HCT116 (cell line): ENCODE measurements around the gene METTL17.

Source experiments
- CTCF ChIP-seq, 3 experiments: fragments of 200-600 bp in 1 of 3; sonication (generic) in 1 of 3; IDR thresholded peaks in 2 of 3; conservative IDR thresholded peaks in 1 of 3; 2 replicates each; pipeline ENCODE4 v1.5.1; 2012 to 2017; ENCODE audit warnings: low read depth in 2 of 3, low read length in 2 of 3, antibody characterized with exemption in 1 of 3, borderline replicate concordance in 1 of 3, control low read depth in 1 of 3, mild to moderate bottlenecking in 1 of 3, mixed read lengths in 1 of 3, mixed run types in 1 of 3, moderate library complexity in 1 of 3; ENCODE audit not compliant: insufficient read depth in 1 of 3
- EZH2 ChIP-seq: fragments of 200-600 bp; sonication (generic); IDR thresholded peaks from 2 replicates; pipeline ENCODE4 v1.6.1; 2017; ENCODE audit warnings: antibody characterized with exemption, mixed run types
- EZH2phosphoT487 ChIP-seq: fragments of 200-600 bp; IDR thresholded peaks from 2 replicates; pipeline ENCODE4 v1.6.1; 2018; ENCODE audit warnings: antibody characterized with exemption, borderline replicate concordance
- MAX ChIP-seq: IDR thresholded peaks from 2 replicates; pipeline ENCODE4 v1.6.1; 2012
- POLR2A ChIP-seq: IDR thresholded peaks from 2 replicates; pipeline ENCODE4 v1.7.0; 2011; ENCODE audit warnings: borderline replicate concordance; ENCODE audit not compliant: insufficient read depth, insufficient read length; ENCODE audit errors: extremely low read depth
- YY1 ChIP-seq: IDR thresholded peaks from 2 replicates; pipeline ENCODE4 v1.6.1; 2011; ENCODE audit warnings: low read length, low read depth, moderate library complexity, mild to moderate bottlenecking; ENCODE audit not compliant: insufficient replicate concordance; ENCODE audit errors: extremely low read depth
- TF ChIP-seq, protein P1 (sequence below): IDR thresholded peaks from 2 replicates; pipeline ENCODE4 v1.6.1; 2012; ENCODE audit warnings: low read depth

GRCh38 chr14:20996521-20996920, 6.7 kb downstream of the METTL17 start:
- TF ChIP-seq POLR2A (no peak), CTCF (IDR thresholded peaks at IDR 0.05 in 2 of 3, conservative IDR thresholded peaks at IDR 0.05 in 1 of 3; ENCODE audit: borderline replicate concordance in 1 of 3, insufficient read depth in 1 of 3, low read depth in 2 of 3, low read length in 2 of 3) (no peak), EZH2phosphoT487 (no peak), YY1 (no peak), MAX (no peak), EZH2 (no peak)
- TF ChIP-seq, protein P1, sequence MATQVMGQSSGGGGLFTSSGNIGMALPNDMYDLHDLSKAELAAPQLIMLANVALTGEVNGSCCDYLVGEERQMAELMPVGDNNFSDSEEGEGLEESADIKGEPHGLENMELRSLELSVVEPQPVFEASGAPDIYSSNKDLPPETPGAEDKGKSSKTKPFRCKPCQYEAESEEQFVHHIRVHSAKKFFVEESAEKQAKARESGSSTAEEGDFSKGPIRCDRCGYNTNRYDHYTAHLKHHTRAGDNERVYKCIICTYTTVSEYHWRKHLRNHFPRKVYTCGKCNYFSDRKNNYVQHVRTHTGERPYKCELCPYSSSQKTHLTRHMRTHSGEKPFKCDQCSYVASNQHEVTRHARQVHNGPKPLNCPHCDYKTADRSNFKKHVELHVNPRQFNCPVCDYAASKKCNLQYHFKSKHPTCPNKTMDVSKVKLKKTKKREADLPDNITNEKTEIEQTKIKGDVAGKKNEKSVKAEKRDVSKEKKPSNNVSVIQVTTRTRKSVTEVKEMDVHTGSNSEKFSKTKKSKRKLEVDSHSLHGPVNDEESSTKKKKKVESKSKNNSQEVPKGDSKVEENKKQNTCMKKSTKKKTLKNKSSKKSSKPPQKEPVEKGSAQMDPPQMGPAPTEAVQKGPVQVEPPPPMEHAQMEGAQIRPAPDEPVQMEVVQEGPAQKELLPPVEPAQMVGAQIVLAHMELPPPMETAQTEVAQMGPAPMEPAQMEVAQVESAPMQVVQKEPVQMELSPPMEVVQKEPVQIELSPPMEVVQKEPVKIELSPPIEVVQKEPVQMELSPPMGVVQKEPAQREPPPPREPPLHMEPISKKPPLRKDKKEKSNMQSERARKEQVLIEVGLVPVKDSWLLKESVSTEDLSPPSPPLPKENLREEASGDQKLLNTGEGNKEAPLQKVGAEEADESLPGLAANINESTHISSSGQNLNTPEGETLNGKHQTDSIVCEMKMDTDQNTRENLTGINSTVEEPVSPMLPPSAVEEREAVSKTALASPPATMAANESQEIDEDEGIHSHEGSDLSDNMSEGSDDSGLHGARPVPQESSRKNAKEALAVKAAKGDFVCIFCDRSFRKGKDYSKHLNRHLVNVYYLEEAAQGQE: no peak
